ENCODE data around the gene DAZL.

Gene DAZL

DNA sequence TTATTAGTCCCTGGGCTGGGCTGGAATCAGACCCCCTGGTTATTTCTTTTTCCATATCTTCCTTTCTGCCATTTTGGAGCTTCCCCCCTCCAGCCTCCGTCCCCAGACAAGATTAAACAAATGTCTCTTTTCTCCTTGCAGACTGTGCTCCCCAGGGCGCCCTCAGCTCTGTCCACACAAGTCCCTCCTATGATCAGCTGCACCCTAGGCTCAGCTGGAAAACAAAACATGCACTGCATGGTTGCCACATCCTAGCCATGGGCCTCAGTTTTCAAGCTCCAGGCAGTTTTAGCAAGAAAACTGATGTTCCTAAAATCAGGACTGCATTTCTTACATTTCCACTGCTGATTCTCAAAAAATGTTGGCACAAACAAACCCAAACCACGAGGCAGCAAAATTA, 68.2 kb downstream of the DAZL start:
- H3K27me3 ChIP-seq (ENCODE audit: insufficient read depth, low read length) = no peaks in the 10 kb centered on the region
- H3K9ac ChIP-seq (ENCODE audit: low read depth, low read length) = no peak overlapping the region
- H3K4me3 ChIP-seq (ENCODE audit: low read length) = no peak overlapping the region
- no peaks in the 10 kb centered on the region for H3K9me3 ChIP-seq (ENCODE audit: insufficient read depth, low read depth, low read length)
- H3K36me3 ChIP-seq (ENCODE audit: insufficient read depth, low read depth, low read length) = no peaks in the 10 kb centered on the region
- peaks cover 16% of the 10 kb centered on the region; the same call in 1 of the 2 replicates for H3K4me1 ChIP-seq (ENCODE audit: insufficient read depth, low read length)
- no peak overlapping the region for H3K27ac ChIP-seq (ENCODE audit: low read length)
